HG02840 (cell line): ENCODE results near the gene PRC1.
"Not testable (repeated sequence)": the region's sequence is repeated elsewhere in the genome, so short reads cannot be mapped to it uniquely, and the experiment has no call there.

Source experiments
- ATAC-seq: cut with Tn5 transposase; IDR thresholded peaks from one replicate; pipeline ENCODE4 v1.9.1; 2021; ENCODE audit warnings: mild to moderate bottlenecking, moderate library complexity, moderate number of reproducible peaks; ENCODE audit not compliant: unreplicated experiment, low FRiP score

Gene PRC1, protein sequence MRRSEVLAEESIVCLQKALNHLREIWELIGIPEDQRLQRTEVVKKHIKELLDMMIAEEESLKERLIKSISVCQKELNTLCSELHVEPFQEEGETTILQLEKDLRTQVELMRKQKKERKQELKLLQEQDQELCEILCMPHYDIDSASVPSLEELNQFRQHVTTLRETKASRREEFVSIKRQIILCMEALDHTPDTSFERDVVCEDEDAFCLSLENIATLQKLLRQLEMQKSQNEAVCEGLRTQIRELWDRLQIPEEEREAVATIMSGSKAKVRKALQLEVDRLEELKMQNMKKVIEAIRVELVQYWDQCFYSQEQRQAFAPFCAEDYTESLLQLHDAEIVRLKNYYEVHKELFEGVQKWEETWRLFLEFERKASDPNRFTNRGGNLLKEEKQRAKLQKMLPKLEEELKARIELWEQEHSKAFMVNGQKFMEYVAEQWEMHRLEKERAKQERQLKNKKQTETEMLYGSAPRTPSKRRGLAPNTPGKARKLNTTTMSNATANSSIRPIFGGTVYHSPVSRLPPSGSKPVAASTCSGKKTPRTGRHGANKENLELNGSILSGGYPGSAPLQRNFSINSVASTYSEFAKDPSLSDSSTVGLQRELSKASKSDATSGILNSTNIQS

GRCh38 chr15:90994417-90995311, at the start of gene PRC1:
Gene PRC1, minus strand, starts transcription at chr15:90994535. Its CDS starts 118 bp downstream, at chr15:90994417.
- ATAC-seq: peak; percentile 94

GRCh38 chr15:91043202-91043874, 49.0 kb upstream of the PRC1 start:
- ATAC-seq: no peak

DNA sequence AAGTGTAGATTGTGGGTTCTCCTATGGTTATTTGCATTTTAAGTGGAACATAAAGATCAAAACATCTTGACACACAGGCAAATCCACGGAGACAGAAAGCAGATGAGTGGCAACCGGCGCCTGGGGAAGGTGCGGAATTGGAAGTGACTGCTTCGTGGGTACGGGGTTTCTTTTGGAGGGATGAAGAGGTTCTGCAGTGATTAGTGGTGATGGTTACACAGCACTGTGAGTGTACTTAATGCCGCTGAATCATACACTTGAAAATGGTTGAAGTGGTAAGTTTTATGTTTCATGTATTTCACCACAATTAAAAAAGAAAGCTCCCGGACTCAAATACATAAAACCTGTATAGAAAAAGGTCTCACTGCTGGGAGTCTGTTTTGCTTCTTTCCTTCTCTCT, 46.5 kb upstream of the PRC1 start:
- ATAC-seq: no peak

DNA sequence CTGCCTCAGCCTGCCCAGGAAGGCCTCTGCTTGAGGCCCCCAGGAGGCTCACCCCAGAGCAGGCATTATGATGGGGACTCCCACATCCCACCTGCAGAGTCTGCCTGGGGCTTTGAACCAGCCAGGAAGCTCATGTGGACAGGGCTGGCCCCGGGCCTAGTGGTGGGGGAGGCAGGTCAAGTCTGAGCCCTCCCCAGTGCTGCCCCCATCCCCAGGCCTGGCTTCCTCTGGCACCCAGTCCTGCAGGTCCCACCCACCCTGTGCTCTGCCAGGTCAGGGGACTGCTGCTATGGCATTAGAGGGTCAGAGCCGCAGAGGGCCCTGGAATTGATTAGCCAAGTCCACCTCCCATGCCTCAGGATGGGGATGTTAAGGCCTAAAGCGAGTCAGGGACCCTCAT, 45.7 kb upstream of the PRC1 start:
- ATAC-seq: no peak

DNA sequence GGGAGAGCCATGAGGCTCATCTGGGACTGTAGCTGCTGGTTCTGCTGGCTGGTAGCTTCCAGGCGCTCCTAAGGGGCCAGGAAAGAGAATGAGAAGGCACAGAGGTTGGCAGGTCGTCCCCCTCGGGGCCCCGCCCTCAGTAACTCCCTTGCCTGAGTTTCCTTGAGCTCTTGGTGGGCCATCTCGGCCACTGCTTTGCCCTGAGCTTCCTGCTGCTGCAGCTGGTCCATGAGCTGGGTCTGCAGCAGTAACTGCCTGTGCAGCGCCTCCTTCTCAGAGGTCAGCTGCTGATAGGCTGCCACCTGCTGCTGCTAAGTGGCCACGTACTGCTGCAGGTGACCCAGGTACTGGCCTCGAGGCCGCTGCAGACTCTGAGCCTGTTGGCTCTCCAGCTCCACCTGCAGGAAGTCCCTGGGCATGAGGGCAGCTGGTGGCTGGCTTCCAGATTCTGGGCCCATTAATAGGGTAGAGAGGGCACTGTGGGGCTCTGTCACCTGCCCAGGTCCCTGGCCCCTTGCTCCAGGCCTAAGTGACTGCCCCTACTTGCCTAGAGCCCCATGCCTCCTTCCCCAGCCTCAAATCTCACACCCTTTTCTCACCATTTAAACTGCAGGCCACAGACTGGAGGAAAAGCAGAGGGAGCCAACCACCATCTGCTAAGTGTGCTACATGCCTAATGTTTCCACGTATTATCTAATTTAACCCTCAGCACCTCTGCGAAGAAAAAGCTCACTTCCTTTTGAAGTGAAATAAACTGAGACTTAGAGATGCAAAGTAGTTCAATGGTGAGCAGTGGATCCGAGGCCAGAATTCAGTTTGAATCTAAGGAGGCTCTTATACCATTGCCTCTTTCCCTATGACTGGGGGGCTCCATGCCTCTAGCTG, 38.8 kb upstream of the PRC1 start:
- no peak for ATAC-seq

GRCh38 chr15:91031796-91032195, 37.5 kb upstream of the PRC1 start:
- no peak for ATAC-seq

DNA sequence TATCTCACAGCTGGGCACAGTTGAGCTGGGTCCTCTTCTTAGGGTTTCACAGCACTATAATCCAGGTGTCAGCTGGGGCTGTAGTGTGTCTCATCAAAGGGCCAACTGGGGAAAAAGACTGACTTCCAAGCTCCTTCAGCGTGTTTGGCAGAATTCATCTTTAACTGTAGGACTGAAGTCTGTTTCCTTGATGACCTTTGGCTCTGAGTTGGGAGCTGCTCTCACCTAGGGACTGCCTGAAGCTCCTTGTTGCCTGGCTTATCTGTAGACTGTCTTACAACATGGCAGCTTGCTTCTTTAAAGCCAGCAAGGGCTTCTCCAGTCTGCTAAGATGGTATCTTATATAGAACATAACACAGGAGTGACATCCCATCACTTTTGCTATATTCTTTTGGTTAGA, 33.3 kb upstream of the PRC1 start:
- ATAC-seq: no peak

GRCh38 chr15:91023720-91024119, 29.4 kb upstream of the PRC1 start:
- ATAC-seq: no peak

- ATAC-seq: no peak
These were observed 28.4 kb upstream of the PRC1 start for GRCh38 chr15:91022832-91023129.

GRCh38 chr15:91022075-91022831, 27.9 kb upstream of the PRC1 start, which contains the start of gene VPS33B:
Gene VPS33B, minus strand, starts transcription at chr15:91022594. Its CDS starts 345 bp downstream, at chr15:91022249.
- peak; percentile 70 for ATAC-seq

GRCh38 chr15:91021516-91022074, 27.3 kb upstream of the PRC1 start:
- peak; percentile 3 for ATAC-seq

GRCh38 chr15:91018158-91018557, 23.8 kb upstream of the PRC1 start:
- ATAC-seq: no peak

DNA sequence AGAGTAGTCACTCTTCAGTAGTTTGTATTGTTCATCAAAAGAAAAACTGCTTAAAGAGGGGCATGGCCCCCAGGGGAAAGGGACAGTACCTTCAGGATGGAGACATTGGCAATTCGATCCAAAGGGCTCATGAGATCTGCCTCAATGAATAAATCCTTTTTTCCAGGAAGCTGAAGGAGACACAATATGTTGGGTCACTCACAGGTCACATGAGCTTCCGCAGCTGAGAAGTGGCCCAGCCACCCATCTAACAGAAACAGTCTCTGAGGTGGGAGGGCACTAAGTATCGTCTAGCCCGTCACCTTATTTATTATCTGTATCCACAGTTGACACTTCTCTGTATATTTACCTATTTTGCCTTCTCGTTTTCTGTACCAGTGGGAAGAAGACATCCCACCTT, 23.4 kb upstream of the PRC1 start:
- ATAC-seq: no peak

DNA sequence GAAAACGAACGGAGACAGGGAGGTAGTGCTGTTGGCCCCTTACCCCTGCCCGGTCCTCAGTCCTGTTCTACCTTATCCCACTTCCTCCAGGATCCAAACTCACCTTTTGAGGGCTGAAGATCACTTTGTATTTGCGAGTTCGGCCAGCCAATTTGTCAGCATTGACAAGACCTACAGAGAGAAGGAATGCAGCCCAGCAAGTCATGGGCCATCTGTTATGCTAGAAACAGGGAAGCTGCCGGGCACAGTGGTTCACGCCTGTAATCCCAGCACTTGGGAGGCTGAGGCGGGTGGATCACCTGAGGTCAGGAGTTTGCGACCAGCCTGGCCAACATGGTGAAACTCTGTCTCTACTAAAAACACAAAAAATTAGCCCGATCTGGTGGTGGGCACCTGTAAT, 19.4 kb upstream of the PRC1 start:
- not testable (repeated sequence) for ATAC-seq

DNA sequence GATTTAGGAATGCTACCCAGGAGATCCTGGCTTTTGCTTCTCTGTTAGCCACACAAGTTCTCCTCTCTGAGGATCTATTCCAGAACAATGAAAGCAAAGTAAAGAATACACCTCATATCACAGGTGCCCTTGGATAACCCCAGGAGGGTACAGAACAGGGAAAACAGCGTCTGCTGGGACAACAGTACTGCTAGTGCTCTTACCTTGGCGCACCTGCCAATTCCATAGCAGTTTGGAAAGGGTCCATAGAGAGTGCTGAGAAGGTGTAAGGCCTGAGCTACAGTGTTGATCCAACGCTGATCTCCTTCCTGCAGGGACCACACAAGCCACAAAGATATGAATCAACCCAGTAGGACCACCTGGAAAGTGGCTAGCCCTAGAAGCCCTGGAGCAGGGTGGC, 12.9 kb upstream of the PRC1 start:
- no peak for ATAC-seq

- ATAC-seq: no peak
These were observed 6.9 kb upstream of the PRC1 start for GRCh38 chr15:91001209-91001608.

GRCh38 chr15:90998737-90999136, 4.4 kb upstream of the PRC1 start:
- no peak for ATAC-seq

DNA sequence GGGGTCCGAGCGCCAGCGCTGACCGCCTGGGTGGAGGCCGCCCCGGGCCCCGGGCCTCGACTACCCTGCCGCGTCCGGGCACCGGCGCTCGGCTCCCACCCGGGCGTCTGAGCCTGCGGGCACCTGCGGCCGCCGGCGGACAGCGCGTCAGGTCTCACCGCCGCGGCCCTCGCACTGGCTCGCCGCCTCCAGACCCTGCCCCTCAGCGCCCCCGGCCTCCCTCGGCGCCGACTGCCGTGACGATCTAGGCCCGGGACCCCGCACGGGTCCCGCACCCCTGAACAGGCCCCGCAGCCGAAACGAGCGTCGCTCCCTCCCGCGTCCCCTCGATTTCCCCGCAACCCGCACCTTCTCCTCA, 297 bp downstream of the PRC1 start:
- peak; percentile 13 for ATAC-seq
